HG02763 (cell line): ENCODE results near the gene EGF.
"Not testable (repeated sequence)": the region's sequence is repeated elsewhere in the genome, so short reads cannot be mapped to it uniquely, and the experiment has no call there.

Experiments
- ATAC-seq: cut with Tn5 transposase; IDR thresholded peaks from one replicate; pipeline ENCODE4 v1.9.1; 2021; ENCODE audit warnings: mild to moderate bottlenecking, moderate library complexity; ENCODE audit not compliant: unreplicated experiment

EGF gene

DNA sequence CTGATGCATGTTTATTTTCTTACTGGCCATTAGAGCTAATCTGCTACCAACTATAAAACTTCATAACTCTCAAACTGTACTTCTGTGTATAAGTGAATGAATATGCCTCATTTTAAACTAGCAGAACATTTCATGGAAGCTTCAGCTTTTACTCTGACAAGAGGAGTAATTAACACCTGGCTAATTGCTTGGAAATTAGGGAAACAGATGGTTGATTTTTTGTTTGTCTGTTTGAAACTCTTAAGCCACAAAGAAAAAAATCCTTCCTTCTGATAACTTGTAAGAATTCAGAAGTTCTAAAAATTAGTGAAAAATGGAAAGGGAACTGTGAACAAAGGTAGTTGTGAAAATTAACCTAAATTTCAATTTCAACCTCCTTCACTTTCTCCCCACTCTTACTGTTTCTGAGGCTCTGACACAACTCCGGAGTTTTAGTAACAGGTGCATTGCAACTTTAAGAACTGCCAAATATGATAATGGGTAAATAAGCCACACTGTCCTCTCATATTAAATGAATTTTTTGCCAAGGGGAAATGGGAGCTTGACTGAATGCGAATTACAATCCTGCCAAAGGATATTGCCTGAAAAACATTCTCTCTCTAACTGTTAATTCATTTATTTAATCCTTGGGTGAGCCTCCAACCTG is 1.0 kb downstream of the EGF start:
- no peak for ATAC-seq

DNA sequence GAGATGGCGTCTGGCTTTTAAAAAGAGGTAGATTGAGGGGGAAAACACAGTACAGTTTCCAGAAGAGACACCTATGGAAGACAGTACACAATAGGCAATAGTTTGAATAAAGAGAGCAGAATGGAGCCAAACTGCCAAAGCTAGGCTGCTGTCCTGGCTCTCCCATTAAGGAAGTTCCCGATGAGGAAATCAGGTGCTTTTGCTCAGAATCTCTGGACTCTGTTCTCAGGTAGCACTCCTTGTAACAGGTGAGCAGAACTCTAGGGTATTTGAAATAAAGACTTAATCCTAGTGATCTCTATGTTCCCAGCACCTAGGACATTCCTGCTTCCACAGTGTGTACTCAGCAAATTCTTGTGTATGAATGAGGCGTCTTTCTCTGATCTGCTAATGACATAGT is 1.6 kb downstream of the EGF start:
- ATAC-seq, result no peak

DNA sequence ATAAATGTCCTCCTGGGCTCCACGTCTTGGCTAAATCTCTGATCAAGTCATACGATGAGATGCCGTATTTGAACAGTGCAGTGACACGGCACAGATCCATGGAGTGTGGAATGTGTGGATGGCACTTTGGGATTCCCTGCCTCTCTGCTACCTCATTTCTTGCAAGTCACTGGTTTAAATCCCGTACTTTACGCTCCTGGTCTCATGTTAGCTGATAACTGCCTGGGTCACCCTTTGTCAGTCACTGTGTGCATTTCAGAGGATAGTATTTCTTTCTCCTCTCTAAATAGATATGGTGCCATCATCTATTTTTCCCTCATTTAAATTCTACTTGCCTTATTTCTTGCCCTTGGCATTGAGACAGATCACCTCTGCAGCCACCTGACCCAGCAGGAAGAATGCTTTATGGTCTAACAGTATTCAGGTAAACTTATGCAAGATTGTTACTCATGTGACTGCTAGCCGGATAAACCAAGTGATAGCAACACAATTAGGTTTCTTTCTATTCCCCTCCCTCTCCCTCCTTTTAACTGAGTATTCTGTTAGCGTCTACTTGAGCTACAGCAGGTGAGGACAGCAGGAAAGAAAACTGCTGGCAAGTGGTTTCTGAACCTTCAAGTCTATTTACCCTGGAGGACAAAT is 2.8 kb downstream of the EGF start:
- no peak for ATAC-seq

DNA sequence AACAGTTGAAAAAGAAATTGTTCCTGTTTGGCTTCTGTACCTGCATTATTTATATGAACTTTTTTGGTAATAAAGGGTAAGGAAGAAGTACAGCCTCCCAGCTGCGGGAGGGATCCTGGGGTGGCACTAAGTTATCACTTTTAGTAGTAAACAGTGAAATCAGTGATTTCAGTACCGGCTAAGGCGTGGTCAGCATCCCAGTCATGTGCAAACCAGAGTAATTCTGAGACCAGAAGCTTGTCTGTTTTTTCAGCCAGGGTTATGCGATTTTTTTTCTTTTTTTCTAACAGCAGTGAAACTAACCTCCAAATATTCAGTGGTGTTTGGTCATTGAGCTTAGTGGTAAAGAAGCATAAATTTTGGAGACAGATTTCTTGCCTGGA is 3.3 kb downstream of the EGF start:
- no peak for ATAC-seq

DNA sequence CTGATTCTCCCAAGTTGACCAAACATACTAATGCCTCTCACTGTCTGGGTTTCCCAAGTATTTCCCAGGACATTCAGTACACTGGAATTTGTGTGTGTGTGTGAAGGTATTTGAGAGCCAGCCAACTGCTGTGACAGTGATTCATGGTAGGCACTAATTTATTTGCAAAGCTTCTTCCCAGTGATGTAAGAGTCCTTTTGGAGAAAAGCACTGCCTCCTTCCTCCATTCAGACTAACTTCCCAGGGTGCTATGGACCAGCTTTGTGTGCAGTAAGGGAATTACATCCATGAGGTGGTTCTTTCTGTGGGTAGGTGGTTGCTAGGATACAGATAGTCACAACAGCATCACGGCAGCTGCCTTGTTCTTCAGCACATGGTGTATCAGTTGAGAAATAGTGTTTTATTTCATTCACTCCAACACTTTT is 8.7 kb downstream of the EGF start:
- ATAC-seq, result no peak

DNA sequence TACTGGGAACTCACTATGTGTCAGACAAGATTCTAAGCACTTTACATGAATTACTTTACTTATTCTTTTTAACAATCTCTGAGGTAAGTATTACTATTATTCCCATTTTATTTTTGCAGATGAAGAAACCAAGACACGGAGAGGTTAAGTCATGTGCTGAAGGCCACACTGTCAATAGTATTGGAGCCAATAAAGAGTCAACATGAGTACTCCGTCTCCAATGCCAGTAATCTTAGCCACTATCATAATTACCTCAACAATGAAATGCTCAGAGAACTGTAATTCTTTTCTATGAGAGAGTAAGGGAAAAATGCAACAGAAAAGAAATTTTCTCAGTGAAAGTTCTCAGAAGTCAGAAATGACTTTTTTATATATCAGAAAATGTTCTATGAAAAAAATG is 12.7 kb downstream of the EGF start:
- no peak for ATAC-seq

- ATAC-seq, result no peak
These were observed 15.8 kb downstream of the EGF start for GRCh38 chr4:109928327-109929045.

- no peak for ATAC-seq
These were observed 17.8 kb downstream of the EGF start for GRCh38 chr4:109930464-109930863.

DNA sequence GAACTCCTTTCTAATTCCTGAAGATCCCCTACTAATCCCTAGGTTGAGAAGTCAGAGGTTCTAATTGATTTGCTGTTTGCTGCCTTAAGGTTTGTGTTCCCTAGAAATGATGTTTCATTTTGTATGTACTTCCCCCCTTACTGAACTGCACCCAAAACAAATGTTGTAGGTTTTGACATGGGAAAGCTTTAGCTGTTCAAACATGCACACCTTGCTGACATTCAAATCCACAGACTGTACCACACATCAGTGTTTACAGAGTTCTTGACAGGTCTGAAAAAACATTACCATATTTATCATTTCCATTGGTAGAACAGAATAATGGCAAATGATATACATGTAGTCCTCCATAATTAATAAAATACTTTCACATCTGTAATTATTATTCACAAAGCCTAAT is 18.2 kb downstream of the EGF start:
- ATAC-seq, result no peak

GRCh38 chr4:109931318-109931717 is 18.6 kb downstream of the EGF start:
- no peak for ATAC-seq

DNA sequence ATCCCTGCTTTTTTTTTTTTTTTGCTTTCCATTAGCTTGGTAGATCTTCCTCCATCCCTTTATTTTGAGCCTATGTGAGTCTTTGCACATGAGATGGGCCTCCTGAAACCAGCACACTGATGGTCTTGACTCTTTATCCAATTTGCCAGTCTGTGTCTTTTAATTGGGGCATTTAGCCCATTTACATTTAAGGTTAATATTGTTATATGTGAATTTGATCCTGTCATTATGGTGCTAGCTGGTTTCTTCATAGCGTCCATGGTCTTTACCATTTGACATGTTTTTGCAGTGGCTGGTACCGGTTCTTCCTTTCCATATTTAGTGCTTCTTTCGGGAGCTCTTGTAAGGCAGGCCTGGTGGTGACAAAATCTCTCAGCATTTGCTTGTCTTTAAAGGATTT is 24.7 kb downstream of the EGF start:
- ATAC-seq, result not testable (repeated sequence)

- no peak for ATAC-seq
These were observed 26.5 kb downstream of the EGF start for GRCh38 chr4:109939190-109939589.

DNA sequence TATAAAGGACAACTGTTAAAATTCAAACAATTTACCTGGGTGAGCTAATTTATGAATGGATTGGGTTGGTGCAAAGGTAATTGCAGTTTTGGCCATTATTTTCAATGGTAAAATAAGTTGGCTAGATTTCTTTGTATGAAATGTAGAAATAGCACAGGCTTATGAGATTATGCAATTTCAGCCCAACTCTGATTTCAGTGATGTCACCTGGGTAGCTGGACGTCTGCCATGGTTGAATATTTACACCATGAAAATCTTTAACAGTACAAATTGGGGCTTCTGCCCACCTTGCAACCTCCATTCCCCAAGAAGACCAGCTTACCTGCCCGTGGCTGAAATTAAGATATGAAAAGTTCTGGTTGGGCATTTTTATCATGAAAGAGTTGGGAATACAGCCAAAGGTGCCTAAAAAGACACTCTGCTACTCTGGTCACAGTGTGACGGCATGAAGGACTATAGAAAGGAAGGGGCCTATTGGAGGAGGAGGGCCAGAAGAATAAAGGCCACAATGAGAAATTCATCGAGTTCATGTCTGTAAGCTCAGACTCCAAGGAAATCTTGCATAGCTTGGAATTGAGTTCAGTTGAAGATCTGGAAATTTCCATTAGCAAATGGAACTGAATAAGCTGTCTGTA is 29.7 kb downstream of the EGF start:
- ATAC-seq, result no peak

GRCh38 chr4:109943745-109944144 is 31.1 kb downstream of the EGF start:
- no peak for ATAC-seq

- ATAC-seq, result no peak
These were observed 31.9 kb downstream of the EGF start for GRCh38 chr4:109944591-109944990.

- no peak for ATAC-seq
These were observed 32.4 kb downstream of the EGF start for GRCh38 chr4:109945056-109945455.

DNA sequence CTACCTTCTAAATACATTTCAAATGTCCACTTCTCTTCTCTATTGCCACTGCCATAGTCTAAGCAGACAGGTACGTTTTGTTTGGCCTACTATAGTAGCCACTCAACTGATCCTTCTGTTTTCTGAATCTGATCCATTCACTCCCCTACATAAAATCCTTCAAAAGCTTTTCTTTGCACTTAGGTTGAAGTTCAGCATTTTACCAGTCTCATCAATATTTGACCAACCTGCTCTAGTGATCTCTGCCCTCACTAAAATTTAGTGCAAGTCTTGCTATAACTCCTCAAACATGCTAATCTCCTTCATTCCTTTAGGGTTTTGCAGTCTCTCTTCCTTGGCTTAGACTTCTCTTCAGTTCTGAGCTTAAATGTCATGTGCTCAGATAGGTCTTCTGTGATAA is 33.4 kb downstream of the EGF start:
- ATAC-seq, result no peak

GRCh38 chr4:109947457-109947856 is 34.8 kb downstream of the EGF start:
- ATAC-seq, result no peak

DNA sequence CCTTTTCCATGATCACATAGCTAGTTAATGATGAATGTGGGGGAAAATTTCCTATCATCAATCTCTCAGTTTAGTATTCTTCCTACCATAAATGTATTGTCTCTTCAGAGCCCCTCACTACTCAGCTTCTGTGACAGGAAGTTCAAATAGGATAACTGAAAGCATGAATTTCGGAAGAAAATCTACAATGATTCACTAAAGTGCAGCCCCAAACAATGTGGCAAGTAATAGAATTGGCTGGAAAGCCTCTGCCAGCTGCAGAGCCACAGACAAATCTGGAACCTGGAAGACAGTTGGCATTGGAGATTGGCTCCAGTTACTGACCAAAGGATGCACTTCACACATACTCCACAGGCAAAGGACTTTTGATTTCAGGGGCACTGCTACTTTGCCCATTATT is 35.2 kb downstream of the EGF start:
- ATAC-seq, result no peak

- ATAC-seq, result not testable (repeated sequence)
These were observed 36.5 kb downstream of the EGF start for GRCh38 chr4:109949099-109949718.

DNA sequence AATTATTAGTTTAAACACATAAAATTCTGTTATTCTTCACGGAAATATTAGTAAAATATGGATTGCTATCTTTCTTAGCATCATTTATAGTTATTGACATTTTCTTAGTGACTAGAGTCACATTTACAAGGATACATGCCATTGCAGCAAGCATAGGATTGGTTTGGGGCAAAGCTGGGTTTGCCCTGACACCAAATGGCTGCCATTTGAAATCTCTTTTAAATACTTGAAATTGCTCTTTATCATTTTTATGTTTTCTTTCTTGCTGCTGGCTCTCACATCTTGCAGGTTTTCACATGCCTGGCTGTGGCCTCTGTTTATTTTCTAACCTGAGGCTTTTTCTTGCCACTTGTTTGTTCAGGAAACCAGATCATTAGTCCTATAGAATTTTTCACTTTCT is 39.9 kb downstream of the EGF start:
- ATAC-seq, result no peak
